ENCODE data around the gene GPD1.
"Not testable (repeated sequence)": the region's sequence is repeated elsewhere in the genome, so short reads cannot be mapped to it uniquely, and the experiment has no call there.

The GPD1 gene

GRCh38 chr12:50074936-50075807 lies 28.6 kb upstream of the GPD1 start:
- DNase-seq = peak; percentile 68

- no peak for DNase-seq
These were observed 28.0 kb upstream of the GPD1 start for GRCh38 chr12:50075808-50076170.

GRCh38 chr12:50077099-50077498 lies 26.7 kb upstream of the GPD1 start:
- DNase-seq = no peak

GRCh38 chr12:50078281-50078680 lies 25.5 kb upstream of the GPD1 start:
- no peak for DNase-seq

GRCh38 chr12:50079771-50080170 lies 24.0 kb upstream of the GPD1 start:
- no peak for DNase-seq

- DNase-seq = no peak
These were observed 22.6 kb upstream of the GPD1 start for GRCh38 chr12:50081096-50081808.

GRCh38 chr12:50082644-50083043 lies 21.2 kb upstream of the GPD1 start:
- no peak for DNase-seq

GRCh38 chr12:50083301-50083700 lies 20.5 kb upstream of the GPD1 start:
- DNase-seq = no peak

- DNase-seq = not testable (repeated sequence)
These were observed 19.4 kb upstream of the GPD1 start for GRCh38 chr12:50084409-50084774.

- peak; percentile 93 for DNase-seq
These were observed 18.8 kb upstream of the GPD1 start, which contains the start of gene SMARCD1 for GRCh38 chr12:50084775-50085614. TSS of gene SMARCD1 (plus strand) at chr12:50085342. CDS start at chr12:50085370, 28 bp downstream.

- DNase-seq = no peak
These were observed 18.2 kb upstream of the GPD1 start for GRCh38 chr12:50085615-50086072.

GRCh38 chr12:50086148-50086547 lies 17.7 kb upstream of the GPD1 start:
- no peak for DNase-seq

GRCh38 chr12:50087151-50087550 lies 16.7 kb upstream of the GPD1 start:
- no peak for DNase-seq

- peak; percentile 62 for DNase-seq
These were observed 15.8 kb upstream of the GPD1 start for GRCh38 chr12:50087995-50088394.

- DNase-seq = peak; percentile 45
These were observed 15.1 kb upstream of the GPD1 start for GRCh38 chr12:50088577-50089335.

GRCh38 chr12:50089730-50090129 lies 14.1 kb upstream of the GPD1 start:
- no peak for DNase-seq

GRCh38 chr12:50090391-50090790 lies 13.4 kb upstream of the GPD1 start:
- no peak for DNase-seq

GRCh38 chr12:50097952-50098351 lies 5.9 kb upstream of the GPD1 start:
- DNase-seq = no peak

GRCh38 chr12:50099302-50100008 lies 4.4 kb upstream of the GPD1 start:
- no peak for DNase-seq

- no peak for DNase-seq
These were observed 3.2 kb upstream of the GPD1 start for GRCh38 chr12:50100561-50100960.

GRCh38 chr12:50101663-50102062 lies 2.1 kb upstream of the GPD1 start:
- DNase-seq = peak; percentile 49

GRCh38 chr12:50102131-50102531 lies 1.7 kb upstream of the GPD1 start:
- no peak for DNase-seq

Measured in fibroblast of skin of right quadriceps (primary cell).